RKO (cell line): ENCODE measurements around the gene CCSAP.
A peak's percentile ranks its signal among the peaks of the same experiment; 100 is the strongest.
"Not testable (repeated sequence)": the region's sequence is repeated elsewhere in the genome, so short reads cannot be mapped to it uniquely, and the experiment has no call there.

Experiments used
- DNase-seq: peaks from one replicate; pipeline ENCODE4 v3.0.0-alpha.2; 2016; ENCODE audit warnings: low spot score

The CCSAP gene, protein sequence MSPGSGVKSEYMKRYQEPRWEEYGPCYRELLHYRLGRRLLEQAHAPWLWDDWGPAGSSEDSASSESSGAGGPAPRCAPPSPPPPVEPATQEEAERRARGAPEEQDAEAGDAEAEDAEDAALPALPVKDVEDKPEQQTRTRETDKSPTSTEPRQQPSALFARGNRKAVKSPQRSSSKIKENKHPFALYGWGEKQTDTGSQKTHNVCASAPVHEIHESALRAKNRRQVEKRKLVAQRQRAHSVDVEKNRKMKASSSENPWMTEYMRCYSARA

DNA sequence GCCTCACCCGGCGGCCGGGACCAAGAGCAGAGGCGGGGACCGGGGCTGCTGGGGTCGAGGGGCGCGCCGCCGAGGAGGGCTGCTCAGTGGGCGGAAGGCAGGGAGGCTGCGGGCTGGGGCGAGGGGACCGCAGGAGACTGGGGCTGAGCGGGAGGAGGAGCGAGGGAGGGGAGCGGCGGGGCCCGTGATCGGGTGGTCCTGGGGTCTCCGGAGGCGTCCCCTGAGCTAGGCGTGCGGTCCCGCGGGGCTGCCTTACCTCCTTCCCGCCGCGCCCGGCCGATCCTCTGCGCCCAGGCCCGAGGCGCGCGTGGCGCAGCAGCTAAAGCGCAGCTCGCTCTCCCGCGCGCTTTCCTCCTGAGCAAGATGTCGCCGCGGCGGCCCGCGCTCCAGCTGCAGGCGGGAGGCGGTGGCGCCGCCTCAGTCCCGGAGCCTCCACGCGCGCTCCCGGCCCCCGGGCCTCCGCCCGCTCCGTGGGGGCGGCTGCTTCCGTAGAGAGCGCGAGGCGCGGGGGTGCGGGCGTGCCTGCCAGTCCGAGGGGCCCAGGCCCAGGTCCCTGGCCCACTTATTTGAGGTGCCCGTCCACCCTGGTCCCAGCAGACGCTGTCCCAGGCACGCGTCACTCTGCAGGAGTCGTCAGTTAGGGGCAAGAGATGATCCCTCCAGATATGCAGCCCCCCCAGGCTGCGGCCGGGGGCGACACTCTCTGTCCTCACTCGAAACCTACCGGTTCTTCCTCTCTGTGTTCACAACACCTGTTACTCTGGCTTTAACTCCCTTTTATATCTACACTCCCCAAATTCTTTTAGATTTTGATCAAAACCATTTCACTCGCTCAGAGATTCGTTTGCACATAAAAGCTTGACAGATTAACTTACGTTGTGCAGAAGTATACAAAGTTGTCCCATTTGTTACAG, at the start of gene CCSAP:
TSS of gene CCSAP (minus strand) at position 392 of the 914 bp plus-strand sequence. CDS start 582 bp downstream, outside the sequence.
- peak; percentile 43 for DNase-seq

DNA sequence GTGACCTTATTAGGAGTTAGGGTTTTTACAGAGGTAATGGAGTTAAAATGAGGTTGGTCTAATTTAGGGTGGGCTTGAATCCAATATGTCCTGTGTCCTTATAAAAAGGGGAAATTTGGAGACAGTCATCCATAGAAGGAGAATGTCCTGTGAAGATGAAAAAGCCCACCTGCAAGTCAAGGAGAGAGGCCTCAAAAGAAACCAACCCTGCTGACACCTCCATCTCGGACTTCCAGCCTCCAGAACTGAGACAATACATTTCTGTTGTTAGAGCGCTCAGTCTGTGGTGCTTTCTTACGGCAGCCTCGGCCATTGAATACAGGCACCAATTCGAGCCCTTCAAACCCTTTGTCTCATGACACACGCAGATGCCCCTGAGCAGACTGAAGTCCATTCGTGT, 47.3 kb upstream of the CCSAP start:
- DNase-seq = no peak

DNA sequence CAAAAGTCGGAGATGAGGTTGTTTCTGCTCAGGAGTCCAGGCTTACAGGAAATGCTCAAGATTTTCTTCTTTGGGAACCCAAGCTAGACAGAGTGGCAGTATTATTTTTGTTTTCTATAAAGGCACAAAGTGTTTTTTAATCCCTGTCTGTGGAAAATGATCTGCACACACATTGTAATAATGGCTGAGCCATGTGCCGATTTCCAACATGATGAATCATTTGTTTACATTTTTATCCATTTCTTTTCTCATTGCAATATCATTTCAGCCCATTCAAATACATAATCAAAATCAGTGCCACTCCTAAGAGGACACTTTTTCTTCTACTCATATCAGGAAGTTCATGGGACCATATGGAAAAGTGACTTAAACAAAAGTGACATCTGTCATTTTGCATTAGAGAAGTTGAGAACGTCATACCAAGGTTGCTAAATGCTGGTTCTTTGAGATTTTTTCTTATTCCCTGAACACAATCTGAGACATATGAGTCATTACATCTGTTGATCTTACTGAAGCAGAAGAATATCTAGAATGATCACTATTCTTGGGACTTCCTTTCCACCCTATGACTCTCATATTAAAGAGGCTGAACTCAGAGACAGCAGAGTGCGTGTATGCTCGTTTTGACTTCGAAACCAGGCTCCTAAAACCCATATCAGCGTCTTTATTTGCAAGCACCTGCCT, 46.2 kb upstream of the CCSAP start:
- no peak for DNase-seq

DNA sequence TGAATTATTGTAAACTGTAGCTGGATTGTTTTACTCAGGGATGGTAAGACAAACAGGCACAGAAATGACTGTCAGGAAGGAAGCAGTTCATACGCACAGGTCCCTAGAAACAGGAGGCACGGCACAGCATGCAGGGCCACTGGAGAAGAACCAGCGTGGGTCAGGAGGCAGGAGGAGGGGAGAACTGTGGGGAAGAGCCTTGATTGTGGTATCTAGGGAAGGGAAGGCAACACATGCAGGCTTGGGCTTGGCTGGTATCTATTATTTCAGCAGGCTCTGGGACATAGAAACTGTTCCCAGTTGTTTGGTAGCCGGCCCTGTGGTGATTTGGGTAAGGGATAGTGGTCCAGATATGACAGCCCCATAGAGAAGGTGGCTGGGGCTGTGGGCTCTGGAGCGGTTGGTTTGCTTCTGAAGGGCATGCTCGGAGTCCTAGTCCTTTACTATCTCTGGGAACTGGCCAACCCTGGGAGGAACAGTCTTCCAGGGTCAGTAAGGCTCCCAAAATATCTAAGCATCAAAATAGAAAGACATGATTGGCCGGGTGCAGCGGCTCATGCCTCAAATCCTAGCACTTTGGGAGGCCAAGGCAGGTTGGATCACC, 43.1 kb upstream of the CCSAP start:
- no peak for DNase-seq

DNA sequence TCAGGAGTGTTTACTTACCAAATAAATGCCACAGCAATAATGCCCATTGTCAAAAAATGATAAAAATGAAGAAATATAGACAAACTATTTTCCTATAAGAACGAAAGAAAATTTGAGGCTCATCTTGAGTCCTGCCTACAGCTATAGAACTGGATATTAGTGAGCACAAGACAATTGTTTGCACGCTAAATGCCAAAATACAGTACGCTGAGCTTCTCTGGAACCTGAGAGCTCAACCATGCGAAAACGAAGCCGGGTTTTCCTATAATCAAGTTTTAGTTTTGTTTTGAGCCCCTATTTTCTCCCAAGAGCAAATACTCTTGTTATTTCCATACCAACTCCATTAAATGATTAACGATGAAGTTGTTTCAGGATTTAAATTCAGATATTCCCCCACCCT, 42.0 kb upstream of the CCSAP start:
- DNase-seq = no peak

DNA sequence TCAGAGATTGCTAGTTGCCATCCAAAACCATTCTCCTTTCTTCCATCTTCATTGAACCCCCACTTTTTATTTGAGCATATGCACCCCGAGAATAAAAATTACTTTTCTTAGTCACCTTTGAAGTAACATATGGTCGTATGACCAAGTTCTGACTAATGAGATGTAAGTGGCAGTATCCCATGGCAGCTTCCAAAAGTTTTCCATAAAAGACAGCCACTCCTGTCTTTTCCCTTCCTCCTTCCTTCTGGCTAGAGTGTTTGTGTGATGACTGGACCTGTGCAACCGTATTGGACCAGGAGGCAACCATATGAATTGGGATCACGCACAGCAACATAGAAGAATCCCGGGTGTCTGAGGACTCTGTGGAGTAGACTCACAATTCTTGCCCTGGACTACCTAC, 41.1 kb upstream of the CCSAP start:
- peak; percentile 65 for DNase-seq

DNA sequence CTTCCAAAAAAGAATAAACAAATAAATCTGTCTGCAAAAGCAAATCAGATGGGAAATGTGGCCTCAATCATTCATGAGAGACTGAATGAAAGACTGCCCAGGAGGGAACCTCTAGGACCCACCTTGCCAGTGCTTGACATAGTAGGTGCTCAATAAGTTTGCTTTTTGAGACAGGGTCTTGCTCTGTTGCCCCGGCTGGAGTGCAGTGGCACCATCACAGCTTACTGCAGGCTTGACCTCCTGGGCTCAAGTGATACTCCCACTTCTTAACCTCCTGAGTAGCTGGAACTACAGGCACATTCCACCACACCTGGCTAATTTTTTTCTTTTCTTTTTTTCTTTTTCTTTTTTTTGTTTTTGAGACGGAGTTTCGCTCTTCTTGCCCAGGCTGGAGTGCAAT, 40.3 kb upstream of the CCSAP start:
- DNase-seq = no peak

DNA sequence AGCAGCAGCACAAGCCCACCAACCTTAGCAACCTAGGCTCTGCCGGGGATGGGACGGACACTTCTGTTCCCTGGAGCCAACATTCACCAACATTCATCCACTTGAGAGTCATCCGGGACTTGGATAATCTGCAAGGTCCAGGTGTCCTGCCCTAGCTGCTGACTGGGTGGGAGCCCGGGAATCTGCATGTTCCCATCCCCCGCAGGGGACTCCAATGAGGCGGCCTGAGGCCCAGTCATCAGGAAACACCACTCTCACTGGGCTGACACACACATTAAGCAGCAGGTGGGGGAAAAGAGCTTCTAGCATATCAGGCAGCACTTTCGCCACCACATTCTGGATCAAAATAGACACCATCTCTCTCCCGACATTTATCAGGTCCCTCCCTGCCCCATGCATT, 38.4 kb upstream of the CCSAP start:
- no peak for DNase-seq

DNA sequence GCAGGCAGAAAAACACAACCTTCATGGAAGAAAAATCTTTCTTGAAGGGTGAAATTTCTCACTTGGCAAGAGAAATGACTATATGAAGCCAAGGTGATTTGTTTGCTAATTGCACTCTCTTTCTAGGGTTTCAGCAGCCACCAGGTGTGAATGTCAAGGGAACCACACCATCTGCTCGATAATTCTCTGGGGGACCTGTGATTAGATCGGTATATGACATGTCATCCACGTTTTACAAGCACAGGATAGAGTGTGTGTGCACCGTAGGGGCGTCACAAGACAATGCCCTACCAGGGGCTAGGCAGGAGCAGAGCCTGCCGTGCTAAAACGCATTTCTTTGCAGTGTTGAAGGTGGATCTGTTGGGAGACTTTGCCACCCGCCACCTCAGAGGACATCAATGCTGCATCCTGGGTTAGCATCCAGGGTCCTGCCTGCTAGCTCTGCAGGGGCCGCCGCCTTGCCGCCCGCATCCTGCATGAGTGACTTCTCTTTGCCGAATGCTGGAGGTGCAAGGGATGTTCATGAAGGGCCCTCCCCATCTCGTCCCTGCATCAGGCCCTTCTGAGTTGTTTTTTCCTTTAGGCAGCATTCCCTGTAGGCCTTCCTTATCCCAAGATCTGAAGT, 37.8 kb upstream of the CCSAP start:
- DNase-seq = no peak

DNA sequence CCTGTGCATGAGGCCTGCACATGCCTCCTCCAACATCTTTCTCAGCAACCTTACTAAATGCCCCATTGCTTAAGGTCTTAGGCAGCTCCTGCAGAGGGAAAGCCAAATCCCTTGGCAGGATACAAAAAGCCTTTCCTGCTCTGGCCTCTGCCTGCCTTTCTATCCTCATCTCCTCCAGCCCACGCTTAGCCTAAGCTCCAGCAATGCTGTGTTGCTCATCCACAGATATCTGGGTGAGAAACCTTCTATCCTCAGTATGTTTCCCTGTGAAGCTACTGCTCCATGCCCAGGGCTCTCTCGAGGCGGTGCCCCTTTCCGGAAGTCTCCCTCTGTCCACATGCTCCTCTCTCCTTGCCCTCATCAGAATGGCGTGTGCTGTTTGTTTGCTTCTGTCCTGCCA, 37.0 kb upstream of the CCSAP start:
- DNase-seq = no peak

DNA sequence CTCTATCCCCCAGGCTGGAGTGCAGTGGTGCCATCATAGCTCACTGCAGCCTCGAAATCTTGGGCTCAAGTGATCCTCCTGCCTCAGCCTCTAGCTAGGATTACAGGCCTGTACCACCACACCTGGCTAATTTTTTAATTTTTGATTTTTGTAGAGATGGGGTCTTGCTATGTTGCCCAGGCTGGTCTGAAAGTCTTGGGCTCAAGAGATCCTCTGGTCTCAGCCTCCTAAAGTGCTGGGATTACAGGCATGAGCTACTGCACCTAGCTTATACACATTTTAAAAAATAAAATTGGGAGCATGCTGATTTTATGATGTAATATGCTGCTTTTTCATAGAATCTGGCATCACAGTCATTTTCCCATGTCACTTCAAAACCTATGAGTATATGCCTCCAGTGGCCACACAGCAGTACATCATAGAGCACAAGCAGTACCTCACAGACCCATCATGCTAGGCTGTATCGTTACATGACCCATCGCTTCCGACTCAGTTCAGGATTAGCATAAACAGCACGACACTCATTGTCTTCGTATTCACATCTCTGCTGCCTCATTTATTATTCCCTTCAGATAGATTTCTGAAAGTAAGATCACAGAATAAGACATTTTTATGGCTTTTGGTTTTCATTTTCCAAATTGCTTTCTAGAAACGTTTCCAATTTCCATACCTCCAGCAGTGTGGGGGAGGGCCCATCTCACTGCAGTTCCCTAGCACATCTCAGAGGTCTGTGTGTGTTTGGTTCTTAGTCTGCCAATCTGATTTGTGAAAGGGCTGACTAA, 35.9 kb upstream of the CCSAP start:
- peak; percentile 62 for DNase-seq

DNA sequence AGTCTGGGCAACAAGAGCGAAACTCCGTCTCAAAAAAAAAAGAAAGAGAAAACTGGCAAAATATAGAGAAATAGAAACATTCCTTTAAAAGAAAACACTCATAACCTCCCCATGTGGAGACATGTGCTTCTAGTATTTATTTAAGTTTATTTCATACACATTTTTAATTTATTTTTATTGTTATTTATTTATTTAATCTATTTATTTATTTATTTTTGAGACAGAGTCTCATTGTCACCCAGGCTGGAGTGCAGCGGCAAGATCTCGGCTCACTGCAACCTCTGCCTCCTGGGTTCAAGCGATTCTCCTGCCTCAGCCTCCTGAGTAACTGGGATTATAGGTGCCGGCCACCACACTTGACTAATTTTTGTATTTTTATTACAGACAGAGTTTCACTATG, 35.2 kb upstream of the CCSAP start:
- not testable (repeated sequence) for DNase-seq

DNA sequence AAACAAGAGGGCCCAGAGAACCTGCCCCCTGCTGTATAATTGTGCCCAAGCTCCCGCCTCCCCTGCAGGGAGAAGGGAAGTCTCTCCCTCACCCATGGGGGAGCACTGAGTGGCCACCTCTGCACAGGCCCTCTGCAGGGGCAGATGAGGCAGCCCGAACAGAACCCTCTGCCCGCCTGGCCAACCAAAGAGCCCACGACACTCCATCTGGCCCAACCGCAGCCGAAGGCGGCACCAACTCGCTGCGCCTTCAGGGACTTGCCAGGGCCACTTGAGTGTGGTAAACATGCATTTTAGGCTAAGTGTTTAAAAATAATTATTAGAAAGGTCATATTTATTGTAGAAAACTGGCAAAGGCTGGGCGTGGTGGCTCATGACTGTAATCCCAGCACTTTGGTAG, 34.6 kb upstream of the CCSAP start:
- DNase-seq = no peak

DNA sequence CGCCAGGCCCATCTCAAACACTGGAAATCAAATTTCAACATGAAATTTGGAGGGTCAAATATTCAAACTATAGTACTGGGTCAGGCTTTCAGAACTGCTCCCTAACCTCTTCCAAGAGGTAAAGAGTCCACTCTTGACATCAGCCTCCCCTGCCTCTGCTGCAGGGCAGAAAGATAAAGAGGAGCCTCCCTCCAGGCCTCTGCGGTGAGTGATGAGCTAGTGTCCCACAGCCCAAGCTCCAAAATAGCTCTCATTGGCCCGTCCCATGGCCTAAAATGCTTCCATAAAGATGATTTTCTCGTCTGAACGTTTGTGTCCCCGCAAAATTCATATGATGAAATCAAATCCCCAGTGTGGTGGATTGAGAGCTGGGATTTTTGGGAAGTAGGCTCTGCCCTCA, 33.7 kb upstream of the CCSAP start:
- DNase-seq = no peak

DNA sequence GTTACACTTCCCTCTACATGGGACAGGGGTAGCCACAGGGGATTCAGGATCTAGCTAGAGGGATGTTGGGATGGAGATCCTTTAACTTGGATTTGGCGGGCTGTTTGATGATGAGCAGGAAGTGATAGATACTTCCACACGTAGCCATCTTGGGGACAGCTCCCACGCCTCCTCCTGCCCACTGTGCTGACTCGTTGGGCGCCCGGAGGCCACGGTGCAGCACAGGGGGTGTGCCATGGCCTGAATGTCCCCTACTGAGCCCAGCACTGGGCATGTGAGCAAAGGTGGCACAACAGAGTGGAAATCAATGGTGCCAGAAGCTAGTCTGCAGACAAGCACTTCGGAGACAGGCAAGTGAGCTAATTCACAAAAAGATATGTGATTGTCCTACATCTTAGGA, 31.6 kb upstream of the CCSAP start:
- no peak for DNase-seq

DNA sequence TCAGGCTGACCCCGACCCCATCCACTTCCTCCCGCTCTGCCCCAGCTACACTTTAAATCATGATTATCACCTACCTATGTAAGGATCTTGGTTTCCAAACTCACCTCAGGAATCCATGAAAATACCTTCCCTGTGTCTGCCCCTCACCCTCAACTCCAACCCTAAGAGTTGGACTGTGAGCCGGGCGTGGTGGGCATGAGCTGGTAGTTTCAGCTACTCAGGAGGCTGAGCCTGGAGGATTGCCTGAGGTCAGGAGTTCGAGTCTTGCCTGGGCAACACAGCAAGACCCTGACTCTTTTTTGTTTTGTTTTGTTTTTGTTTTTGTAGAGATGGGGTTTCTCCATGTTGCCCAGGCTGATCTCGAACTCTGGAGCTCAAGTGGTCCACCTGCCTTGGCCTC, 30.5 kb upstream of the CCSAP start:
- DNase-seq = no peak

DNA sequence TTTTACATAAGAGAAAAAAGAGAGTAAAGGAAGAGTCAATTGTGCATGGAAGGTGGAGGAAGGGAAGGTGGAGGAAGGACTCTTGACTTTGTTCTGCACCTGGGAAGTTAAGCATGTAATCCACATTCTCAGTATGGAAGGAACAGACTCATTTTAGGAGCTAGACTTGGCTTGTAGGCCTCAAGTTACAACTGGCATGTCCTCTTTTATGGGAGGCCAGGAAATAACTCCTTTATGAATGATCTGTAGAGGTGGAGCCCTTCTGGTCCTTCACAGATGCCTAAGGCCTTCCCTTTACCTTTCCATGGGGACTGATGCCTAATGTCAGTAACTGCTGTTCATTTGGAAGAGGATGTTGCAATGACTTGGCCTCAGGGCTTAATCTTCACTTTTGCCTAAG, 29.4 kb upstream of the CCSAP start:
- no peak for DNase-seq

DNA sequence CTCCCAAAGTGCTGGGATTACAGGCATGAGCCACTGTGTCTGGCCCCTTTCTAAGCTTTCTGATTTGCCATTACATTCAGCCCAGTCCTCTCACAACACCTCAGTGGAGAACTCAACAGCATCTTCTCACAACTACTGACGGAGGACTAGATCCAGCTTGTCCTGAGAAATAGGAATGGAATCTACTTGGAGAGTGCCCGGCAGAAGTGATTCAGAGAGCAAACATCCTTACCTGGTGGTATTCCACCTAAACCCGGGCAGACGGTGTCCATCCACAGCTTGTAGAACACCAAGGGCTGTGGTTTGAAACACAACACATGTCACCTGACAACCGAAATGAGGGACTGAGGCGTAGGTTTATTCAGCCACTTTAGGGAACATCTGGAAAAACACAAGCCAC, 28.8 kb upstream of the CCSAP start:
- DNase-seq = no peak

DNA sequence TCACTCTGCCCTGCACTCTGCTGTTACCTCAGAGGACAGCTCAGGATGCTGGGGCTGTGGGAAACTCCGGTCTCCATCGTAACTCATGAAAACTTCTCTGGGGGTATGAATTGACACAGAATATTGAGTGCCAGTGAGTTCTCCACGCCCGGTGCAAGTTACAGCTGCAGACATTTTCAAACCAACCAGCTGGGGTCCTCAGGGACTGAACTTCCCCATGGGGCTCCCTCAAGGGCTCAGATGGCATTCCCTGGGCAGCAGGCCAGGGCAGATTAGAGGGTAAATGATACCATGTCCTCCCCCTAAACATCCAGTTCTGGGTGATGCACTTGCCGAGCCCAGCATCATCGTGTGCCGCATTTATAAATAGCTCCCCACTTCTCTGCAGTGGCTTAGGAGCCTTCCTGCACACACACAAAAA, 27.8 kb upstream of the CCSAP start:
- no peak for DNase-seq

DNA sequence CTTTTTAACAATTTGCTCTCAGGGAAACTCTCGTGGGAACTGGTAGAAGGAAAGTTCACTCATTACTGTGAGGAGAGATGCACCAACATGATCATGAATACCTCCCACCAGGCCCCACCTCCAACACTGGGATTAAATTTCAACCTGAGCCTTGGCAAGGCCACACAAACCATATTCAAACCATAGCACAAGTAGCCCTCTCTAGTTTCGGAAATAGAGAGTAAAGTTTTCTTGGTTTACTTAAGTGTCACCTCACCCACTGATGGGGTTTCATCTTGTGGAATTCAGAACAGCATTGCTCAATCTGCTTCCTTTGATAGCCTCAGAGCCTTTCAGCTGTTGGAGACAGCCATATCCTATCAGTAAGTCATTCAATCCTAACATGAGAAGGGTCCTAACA, 25.5 kb upstream of the CCSAP start:
- no peak for DNase-seq

DNA sequence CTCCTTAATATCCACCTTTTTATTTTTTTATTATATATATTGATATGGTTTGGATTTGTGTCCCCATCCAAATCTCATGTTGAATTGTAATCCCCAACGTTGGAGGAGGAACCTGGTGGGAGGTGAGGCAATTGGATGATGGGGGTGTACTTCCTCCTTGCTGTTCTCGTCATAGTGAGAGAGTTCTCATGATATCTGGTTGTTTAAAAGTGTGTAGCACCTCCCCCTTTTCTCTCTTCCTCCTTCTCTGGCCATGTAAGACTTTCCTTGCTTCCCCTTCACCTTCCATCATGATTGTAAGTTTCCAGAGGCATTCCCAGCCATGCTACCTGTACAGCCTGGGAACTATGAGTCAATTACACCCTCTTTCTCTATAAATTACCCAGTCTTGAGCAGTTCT, 22.7 kb upstream of the CCSAP start:
- DNase-seq = no peak
